COLO668 (cell line): ENCODE data around the gene ARHGAP22.

Source experiments
- DNase-seq: peaks from one replicate; lab custom pipeline; 2025; ENCODE audit not compliant: unreplicated experiment; lab: John Stamatoyannopoulos, UW

ARHGAP22 gene

DNA sequence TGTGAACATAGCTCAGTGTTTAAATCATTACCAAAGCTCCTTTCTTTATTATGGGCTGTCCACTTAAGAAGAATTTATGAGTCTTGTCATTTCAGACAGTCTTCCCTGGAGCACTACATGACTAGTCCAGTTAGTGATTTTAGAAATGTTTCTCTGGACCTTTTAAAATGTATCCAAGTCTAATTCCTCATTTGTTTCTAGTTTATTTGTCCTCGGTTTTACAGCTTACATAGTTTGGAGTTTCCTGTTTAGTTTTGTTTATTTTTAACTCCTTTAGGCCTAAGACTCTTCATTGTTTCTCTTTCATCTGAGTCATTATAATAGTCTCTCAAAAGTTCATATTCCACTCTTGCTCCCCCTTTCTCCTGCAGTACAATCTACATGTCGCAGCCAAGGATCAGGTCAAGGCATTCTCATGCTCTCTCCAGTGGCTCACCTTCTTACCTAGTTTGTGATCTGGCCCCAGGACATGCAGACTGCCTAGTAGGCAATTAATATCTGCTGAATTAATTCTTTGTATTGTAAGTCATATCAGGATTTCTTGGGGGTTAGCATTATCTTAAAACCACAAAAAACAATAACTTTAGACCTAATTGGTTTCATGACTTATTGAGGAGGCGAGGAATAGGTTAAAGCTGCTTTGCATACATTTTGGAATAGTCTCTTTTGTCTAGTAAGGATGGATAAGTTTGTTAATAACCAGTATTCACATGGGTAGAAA lies 204.6 kb downstream of the ARHGAP22 start:
- DNase-seq = no peak

DNA sequence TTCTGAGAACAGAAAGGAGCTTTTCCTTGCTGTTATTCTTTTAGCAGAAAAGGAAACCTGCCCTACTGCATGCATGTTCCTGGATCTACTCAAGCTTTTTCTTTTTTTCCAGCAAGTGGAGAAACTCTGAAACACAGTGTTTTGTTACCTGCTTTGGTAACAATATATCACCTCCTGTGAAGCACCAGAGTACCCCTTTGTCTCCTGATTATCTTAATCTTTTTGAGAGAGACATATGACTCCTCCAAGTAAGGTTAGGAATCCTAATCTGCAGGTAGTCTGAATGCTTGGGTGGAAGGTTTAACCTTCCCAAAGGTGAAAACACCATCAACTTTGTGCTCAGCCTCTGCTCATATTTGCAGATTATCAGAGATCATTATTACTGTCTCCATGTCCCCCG lies 205.3 kb downstream of the ARHGAP22 start:
- no peak for DNase-seq

GRCh38 chr10:48399056-48399541 lies 205.8 kb downstream of the ARHGAP22 start:
- DNase-seq = no peak

DNA sequence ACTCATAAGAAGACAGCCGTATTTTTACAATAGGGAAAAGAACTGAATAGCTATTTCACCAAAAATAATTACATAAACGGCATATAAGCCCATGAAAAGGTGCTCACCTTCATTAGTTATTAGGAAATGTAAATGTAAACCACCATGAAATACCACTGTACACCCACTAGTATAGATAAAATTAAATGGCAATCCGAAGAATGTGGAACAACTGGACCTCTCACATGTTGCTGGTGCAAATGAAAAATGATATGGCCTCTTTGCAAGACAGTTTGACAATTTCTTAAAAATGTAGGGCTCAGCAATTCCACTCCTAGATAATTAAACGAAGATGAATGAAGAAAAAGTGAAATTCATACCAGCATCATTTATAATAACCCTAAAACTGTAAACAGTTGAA lies 206.6 kb downstream of the ARHGAP22 start:
- DNase-seq = no peak
